ENCODE results near the gene GEMIN2.
"Not testable (repeated sequence)": the region's sequence is repeated elsewhere in the genome, so short reads cannot be mapped to it uniquely, and the experiment has no call there.

Gene GEMIN2

DNA sequence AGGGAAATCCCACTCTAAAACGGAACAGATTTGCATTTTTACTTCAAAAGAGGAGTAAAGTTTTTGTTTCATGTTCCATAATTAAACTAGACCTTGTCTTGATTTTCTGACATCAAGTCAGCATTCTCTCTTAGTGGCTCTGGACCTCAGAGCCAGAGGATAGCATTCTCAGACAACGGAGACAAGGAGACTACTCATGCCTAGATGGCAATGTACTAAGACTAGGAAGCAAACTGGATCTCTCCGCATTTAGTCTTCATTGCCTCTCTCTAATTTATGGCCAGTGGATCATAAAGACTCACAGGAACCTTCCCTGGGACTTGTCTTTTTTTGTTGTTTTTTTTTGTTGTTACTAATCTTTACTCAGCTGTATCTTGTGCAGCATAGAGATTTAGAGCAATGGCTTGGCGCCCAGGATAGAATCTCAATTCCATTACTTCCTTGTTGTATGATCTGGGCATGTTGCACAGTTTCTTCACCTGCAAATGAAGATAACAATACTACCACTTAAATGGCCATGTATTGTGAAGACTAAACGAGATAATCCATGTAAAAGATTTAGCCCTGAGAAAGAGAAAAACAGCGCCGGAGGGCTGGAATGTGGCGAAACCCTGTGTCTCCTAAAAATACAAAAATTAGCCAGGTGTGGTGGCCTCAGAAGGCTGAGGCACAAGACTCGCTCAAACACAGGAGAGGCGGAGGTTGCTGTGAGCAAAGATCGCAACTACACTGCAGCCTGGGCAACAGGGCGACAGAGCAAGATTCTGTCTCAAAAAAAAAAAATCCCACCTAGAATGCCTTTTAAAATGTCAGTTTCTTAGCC, 4.0 kb upstream of the GEMIN2 start:
- no peak for DNase-seq (ENCODE audit: low read depth)

DNA sequence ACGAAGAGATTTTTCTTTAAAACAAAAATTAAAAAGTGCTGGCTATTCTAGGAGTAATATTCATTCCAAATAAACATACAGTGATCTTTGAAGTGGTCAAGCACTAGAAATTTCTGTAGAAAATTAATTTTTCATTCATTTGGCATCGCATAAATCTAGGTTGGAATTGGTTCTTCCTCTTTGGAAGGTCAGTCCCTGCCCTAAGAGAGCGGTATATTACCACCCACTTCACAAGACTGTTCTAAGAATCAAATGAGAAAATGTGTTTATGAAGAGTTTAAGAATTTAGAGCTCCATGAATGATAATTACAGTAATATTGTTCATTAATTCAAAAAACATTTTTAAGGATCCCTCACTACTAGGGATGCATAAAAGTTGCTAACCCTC, 444 bp upstream of the GEMIN2 start:
- DNase-seq (ENCODE audit: low read depth) = no peak

DNA sequence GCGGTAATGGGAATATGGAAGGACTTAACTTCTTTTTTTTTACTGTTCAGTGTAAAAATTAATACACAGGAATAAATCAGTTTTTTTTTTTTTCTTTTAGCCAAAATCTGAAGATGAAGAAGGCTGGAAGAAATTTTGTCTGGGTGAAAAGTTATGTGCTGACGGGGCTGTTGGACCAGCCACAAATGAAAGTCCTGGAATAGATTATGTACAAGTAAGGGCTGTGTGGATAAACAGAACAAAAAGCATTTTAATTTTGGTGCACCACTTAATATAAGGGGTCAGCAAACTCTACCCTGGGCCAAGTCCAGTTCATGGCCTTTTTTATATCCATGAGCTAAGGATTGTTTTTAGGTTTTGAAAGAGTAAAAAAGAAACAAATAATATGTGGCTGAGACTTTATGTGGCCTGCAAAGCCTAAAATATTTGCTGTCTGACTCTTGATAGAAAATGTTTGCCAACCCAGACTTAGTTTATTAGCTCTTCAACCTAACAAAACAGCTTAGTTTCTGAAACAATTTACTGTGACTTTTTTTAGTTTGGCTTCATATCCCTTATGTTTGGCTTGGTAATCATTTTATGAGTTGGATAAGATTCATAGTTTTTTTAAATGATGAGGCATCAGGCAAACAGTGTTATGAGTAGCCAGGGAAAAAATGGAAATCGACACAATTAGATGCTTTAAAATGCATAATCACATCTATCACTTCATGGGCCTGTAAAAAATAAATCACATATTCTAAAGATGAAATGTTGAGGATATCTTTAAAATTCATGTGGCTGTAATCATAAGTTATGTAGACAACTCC, 8.4 kb downstream of the GEMIN2 start:
- DNase-seq (ENCODE audit: low read depth) = no peak

DNA sequence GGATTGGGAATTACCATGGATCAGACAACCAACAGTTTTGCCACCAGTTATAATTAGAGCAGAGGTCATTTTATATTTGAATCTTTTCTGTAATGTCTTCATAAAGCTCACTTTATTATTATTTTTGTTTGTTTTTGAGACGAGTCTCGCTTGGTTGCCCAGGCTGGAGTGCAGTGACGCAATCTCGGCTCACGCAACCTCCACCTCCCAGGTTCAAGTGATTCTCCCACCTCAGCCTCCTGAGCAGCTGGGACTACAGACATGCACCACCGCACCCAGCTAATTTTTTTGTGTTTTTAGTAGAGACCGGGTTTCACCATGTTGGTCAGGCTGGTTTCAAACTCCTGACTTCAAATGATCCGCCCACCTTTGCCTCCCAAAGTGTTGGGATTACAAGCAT, 23.7 kb downstream of the GEMIN2 start:
- DNase-seq (ENCODE audit: low read depth) = not testable (repeated sequence)

DNA sequence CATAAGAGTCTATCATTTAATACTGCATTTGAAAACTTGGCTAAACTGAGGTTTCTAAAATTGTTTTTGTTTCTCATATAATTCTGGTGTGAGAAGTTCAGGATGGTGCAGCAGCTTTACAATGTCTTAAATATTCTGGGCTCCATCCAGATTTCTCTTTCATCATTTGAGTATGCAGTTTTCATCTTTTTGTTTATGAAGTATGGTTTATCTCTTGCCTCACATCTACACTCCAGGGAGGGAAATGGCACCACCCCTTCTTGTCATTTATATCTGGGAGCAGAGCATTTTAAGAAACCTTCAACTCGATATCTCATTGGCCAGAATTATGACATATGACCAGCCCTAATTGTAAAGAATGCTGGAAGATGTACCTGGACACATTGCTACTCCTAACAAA, 24.3 kb downstream of the GEMIN2 start:
- no peak for DNase-seq (ENCODE audit: low read depth)

DNA sequence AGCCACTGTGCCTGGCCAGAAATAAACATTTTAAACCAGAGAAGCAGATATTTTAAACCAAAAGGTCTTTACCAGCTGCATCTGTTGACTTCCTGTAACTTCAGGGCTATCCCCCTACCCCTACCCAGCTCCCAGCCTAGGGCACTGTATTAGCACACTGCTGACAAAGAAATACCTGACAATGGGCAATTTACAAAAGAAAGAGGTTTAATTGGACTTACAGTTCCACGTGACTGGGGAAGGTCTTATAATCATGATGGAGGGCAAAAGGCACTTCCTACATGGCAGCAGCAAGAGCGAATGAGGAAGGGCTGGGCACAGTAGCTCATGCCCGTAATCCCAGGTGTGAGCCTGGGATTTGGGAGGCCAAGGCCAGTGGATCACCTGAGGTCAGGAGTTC, 26.0 kb downstream of the GEMIN2 start:
- no peak for DNase-seq (ENCODE audit: low read depth)

DNA sequence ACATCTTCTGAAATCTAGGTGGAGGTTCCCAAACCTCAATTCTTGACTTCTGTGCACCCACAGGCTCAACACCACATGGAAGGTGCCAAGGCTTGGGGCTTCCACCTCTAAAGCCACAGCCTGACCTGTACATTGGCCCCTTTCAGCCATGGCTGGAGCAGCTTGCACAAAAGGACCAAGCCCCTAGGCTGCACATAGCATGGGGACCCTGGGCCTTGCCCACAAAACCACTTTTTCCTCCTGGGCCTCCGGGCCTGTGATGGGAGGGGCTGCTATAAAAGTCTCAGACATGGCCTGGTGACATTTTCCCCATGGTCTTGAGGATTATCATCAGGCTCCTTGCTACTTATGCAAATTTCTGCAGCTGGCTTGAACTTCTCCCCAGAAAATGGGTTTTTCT, 27.5 kb downstream of the GEMIN2 start:
- not testable (repeated sequence) for DNase-seq (ENCODE audit: low read depth)

DNA sequence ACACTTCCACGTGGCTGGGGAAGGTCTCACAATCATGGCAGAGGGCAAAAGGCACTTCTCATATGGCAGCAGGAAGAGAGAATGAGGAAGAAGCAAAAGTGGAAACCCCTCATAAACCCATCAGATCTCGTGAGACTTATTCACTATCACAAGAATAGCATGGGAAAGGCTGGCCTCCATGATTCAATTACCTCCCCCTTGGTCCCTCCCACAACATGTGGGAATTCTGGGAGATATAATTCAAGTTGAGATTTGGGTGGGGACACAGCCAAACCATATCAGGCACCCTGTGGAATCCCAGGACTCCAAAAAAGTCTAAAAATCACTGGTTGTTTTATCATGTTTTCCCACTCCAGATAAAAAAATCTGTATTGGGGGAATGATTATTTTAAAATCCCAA, 29.1 kb downstream of the GEMIN2 start:
- not testable (repeated sequence) for DNase-seq (ENCODE audit: low read depth)

DNA sequence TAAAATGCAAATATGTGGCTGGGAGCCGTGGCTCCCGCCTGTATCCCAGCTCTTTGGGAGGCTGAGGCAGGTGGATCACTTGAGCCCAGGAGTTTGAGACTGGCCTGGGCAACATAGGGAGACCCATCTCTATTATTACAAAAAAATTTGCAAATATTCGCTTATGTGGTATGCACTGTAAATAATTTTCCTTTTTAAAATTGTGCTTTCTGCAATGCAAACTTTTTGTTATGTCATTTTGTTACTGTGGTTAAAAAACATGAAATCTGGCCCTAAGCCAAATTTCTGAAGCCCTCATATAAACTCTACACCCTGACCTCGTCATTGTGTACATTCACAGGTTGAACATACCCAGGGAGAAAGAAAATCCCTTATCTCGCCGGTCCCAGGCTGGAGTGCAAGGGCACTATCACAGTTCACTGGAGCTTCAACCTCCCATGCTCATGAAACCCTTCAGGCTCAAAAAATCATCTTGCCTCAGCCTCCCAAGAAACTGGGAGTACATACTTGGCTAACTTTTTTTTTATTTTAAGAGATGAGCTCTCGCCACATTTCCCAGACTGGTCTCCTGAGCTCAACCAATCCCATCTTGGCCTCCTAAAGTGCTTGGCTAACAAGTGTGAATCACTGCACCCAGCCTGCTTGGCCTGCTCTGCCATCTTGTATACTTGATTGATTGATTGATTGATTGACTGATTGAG, 31.3 kb downstream of the GEMIN2 start:
- DNase-seq (ENCODE audit: low read depth) = no peak

DNA sequence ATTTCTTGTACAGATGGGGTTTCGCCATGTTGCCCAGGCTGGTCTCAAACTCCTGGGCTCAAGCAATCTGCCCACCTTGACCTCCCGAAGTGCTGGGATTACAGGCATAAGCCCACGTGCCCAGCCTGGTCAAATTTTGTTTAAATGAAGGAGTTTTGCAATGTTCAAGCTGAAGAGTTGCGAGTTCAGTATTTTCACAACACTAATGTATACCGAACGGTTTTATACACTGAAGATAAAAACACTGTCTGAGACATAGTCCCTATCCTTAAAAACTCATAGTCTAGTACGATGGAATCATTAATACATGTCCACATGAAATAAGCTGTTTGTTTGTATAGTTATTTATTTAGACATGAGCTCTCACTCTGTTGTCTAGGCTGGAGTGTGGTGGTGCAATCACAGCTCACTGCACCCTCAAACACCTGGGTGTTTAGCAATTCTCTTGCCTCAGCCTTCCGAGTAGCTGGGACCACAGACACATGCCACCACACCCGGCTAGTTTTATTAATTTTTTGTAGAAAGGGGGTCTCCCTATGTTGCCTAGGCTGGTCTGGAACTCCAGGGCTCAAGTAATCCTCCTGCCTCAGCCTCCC, 40.6 kb downstream of the GEMIN2 start:
- DNase-seq (ENCODE audit: low read depth) = no peak

DNA sequence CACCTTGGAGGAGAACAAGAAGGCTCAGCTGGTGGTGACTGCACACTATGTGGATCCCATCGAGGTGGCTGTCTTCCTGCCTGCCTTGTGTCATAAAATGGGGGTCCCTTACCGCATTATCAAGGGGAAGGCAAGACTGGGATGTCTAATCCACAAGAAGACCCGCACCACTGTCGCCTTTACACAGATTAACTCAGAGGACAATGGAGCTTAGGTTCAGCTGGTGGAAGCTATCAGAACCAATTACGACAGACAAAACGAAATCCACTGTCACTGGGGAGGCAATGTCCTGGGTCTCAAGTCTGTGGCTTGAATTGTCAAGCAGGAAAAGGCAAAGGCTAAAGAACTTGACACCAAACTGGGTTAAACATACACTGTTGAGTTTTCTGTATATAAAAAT, 43.4 kb downstream of the GEMIN2 start:
- DNase-seq (ENCODE audit: low read depth) = no peak

DNA sequence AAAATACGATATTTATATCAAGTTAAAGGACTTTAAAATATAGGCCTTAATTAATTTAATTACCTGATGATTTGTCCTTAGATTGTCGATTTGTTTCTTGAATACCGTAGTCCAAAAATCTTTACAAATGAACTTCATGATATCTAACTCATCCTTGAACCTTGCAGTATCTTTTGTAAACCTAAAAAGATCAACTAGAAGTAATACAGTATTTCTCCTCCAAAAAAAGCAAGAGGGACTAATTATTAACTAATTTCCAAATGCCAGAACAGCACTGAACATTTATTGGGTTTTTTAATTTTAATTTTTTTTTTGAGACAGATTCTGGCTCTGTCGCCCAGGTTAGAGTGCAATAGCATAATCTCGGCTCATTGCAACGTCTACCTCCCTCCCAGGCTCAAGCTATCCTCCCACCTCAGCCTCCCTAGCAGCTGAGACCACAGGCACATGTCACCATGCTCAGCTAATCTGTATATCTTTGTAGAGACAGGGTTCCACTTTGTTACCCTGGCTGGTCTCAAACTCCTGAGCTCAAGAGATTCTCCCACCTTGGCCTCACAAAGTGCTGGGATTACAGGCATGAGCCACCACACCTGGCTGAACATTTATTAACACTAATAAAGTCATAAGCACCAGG, 44.2 kb downstream of the GEMIN2 start:
- DNase-seq (ENCODE audit: low read depth) = no peak

DNA sequence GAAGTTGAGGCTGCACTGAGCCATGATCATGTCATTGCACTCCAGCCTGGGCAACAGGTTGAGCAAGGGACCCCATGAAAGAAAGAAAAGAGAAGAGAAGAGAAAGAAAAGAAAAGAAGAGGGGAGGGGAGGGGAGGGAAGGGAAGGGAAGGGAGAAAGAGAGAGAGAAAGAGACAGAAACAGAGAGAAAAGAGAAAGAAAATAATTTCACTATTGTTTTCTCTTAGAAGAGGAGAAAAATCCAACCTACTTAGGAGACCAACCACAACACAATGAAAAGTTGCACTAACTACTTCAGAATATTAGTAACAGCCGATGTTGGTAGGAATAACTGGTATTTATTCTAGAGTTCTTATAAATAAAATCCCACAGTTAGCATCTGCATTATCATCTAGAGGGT, 46.4 kb downstream of the GEMIN2 start:
- DNase-seq (ENCODE audit: low read depth) = no peak

DNA sequence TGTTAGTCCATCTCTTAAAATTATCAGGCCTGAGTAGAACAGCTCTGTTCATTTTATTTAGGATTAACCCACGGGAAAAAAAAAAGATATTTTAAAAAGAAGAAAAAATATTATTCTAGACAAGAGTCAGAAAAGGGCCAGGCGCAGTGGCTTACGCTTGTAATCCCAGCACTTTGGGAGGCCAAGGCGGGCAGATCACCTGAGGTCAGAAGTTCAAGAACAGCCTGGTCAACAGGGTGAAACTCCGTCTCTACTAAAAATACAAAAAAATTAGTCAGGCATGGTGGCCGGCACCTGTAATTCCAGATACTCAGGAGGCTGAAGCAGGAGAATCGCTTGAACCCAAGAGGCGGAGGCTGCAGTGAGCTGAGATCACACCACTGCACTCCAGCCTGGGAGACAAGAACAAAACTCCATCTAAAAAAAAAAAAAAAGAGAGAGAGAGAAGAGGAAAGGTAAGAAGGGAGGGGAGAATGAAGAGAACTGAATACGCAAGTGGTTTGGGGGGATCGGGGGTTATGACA, 53.7 kb downstream of the GEMIN2 start:
- not testable (repeated sequence) for DNase-seq (ENCODE audit: low read depth)

DNA sequence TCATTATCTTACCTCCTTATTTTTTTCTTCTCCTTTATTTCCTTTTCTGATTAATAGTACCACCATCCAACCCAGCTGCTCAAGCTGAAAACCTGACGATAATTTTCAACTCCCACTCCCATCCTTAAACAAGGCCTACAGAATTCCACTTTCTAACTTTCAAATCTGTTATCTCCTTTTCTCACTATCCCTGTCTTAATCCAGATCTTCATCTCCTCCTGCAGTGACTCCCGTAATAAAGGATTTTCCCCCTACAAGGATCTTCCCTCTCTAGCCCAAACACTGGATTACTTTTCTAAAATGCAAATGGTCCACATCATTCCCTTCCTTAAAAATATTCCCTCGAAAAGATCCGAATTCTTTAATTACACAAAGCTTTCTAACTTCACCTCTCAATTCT, 54.5 kb downstream of the GEMIN2 start:
- no peak for DNase-seq (ENCODE audit: low read depth)

DNA sequence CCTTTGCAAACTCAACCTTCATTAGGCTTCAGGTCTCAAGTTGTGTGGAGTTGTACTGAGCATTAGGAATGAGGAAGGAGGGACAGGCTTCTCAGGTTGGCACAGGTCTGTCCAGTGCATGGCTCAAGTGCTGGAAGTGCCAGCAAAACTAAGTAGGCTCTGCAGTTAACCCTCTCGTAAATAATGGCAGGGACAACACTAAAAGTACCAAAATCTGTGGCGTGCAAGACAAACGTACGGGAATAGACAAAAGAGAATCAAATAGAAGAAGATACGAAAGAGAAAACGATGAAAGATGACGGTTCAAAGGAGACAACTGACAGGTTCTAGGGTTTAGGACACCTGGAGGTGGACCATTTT, 55.4 kb downstream of the GEMIN2 start:
- no peak for DNase-seq (ENCODE audit: low read depth)

DNA sequence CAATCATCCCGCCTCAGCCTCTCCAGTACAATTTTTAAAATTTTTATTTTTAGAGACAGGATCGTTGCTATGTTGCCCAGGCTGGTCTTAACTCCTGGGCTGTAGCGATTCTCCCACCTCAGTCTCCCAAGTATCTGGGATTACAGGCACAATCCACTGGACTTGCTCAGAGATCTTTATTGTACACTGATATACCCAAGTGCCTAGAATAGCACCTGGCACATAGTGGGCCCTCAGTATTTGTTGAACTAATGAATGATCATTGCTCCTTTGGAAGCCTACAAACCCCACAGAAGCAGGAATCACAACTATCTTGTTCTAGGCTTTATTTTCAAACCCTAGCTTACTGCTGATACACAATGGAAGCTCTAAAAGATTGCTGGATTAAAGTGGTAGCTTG, 59.1 kb downstream of the GEMIN2 start:
- no peak for DNase-seq (ENCODE audit: low read depth)

DNA sequence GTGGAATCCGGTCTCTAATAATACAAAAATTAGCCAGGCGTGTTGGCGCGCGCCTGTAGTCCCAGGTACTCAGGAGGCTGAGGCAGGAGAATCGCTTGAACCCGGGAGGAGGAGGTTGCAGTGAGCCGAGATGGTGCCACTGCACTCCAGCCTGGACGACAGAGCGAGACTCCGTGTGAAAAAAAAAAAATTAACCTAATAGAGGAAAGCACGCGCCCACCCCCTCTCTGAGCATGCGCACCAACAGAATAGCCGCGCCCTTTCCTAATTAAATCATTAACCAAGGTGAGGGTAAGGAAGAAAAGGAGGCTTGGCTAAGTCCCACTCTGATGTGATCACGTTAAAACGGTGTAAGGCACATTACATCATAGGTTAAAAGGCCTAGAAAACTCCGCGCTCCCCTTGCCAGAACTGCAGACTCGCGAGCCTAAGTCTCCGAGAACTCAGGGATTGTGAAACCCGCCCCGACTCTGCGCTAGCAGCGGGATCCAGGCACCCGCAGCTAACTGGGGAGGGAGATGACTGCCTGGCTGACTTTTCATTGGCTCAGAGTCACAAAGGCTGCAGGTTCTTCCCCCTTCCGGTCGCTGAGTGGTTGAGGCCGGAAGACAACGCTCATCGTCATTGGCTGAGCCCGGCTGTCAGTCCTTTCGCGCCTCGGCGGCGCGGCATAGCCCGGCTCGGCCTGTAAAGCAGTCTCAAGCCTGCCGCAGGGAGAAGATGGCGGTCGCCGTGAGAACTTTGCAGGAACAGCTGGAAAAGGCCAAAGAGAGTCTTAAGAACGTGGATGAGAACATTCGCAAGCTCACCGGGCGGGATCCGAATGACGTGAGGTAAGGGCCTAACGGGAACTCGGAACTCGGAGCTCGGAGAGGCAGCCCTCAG, 60.7 kb downstream of the GEMIN2 start, which contains the start of gene PNN:
Gene PNN, plus strand, starts transcription at position 695 of the 885 bp plus-strand sequence. Its CDS starts 26 bp downstream, at position 721.
- DNase-seq (ENCODE audit: low read depth) = peak; percentile 96

DNA sequence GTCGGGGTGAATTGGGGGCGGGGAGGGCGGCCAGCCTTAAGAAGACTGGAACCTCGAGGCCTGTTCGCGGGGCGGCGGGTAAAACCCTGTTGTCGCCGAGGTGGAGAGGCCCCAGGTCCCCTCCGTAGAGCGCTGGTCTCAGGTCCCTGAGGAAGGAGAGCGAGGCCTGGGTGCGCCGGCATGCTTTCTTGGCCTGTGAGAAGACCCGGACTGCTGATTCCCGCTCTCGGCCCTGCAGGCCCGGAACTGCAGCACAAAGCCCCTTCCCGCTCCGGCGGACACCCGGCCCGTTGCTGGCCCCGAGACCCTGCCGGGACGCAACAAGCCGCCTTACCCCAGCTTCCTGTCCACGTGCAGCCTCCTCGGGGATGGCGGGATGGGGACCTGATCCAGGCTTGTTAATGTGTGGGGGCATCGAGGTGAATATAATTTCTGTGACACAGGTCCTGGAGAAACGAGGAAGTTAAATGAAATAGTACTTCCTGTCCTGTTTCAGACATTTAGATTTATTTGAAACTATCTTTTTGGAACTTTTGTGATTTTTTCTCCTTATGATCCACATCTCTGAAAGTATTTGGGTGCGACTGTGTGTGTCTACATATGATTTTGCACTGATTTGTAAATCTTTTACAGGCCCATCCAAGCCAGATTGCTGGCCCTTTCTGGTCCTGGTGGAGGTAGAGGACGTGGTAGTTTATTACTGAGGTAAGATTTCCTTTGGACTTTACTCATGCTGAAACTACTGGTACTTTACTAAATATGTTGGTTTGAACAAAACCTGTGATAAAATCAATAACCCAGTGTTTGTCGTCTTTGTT, 61.5 kb downstream of the GEMIN2 start:
- peak; percentile 9 for DNase-seq (ENCODE audit: low read depth)

Measured in activated gamma-delta T cell treated with anti-CD3 and anti-CD28 coated beads, Interleukin-2, amount 50 U/mL, for 16 hours (primary cell).